ENCODE data around the gene CCNL2. TPM values are rescaled to one million over a fixed set of nuclear protein-coding genes. Genes with fewer than 3 reads are reported as not detected.

CCNL2 gene
- total and polyA plus RNA-seq, 3 experiments from 2014 or later: 29.0 to 124 (median 119) TPM

DNA sequence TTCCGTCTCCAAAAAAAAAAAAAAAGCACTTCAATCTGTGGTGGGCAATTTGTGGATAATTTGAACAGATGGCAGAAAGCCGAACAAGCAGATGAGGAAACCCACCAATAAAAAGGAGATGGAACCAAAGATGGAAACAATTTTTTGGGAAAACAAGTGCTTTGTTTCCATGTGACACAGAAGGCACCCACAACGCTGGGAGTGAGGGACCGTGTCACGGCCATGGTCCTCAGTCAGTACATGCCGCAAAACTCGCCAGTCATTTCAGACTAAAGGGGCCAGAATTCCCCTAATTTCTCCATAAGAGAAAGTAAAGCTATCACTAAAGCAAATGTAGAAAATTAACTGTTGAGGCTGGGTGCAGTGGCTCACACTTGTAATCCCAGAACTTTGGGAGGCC is 5.0 kb downstream of the CCNL2 start:
- POLR2A ChIA-PET: no interaction called here
- H3K27me3 Mint-ChIP-seq: peaks cover 0 to 1% of the 10 kb centered on the region in 2 donors
- no peaks in the 10 kb centered on the region for H3K9me3 Mint-ChIP-seq
- peaks cover 72% of the 10 kb centered on the region for H3K36me3 ChIP-seq (ENCODE audit: insufficient read depth, low read length)
- H3K27me3 ChIP-seq (ENCODE audit: insufficient read depth, low read length, poor library complexity, severe bottlenecking): no peaks in the 10 kb centered on the region
- no peaks in the 10 kb centered on the region for H3K9me3 ChIP-seq (ENCODE audit: low read length)
- no peak overlapping the region for H3K4me3 ChIP-seq (ENCODE audit: low read length)
- peaks cover 20 to 39% (median 34%) of the 10 kb centered on the region in 3 donors for H3K4me1 Mint-ChIP-seq
- H3K4me3 Mint-ChIP-seq: no peak overlapping the region
- no peak overlapping the region for H3K27ac Mint-ChIP-seq
- H3K27ac ChIP-seq (ENCODE audit: low read depth, low read length): no peak overlapping the region
- no peak for DNase-seq
- H3K4me1 ChIP-seq (ENCODE audit: insufficient read depth, low read length): peaks cover 16% of the 10 kb centered on the region
- H3K36me3 Mint-ChIP-seq: peaks cover 14 to 84% (median 18%) of the 10 kb centered on the region in 3 donors
- CTCF ChIA-PET: no interaction called here

DNA sequence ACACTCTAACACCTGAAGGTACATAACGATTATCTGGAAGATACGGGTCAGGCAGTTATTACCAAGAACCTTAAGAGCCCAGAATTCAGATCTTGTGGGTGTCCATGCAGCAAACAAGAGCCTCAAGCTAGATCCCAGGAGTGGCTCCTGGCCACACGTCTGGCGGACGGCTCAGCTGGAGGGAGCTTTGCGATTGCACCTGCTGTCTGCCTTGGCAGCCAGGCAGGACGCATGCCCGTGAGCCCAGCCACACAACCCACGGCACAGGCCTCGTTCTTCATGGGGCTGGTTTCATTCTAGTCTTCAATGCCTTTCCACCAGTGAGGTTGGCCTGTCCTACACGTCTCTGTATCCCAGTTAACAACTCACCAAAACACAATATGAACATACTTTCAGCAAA is 5.7 kb downstream of the CCNL2 start:
- no peaks in the 10 kb centered on the region for H3K27me3 ChIP-seq (ENCODE audit: insufficient read depth, low read length, poor library complexity, severe bottlenecking)
- peak overlapping the region in 1 of 7 donors; percentile 30 for H3K4me3 Mint-ChIP-seq
- peaks cover 79% of the 10 kb centered on the region for H3K36me3 ChIP-seq (ENCODE audit: insufficient read depth, low read length)
- H3K27ac Mint-ChIP-seq: peak overlapping the region in 3 of 8 donors; percentile 14 to 47 (median 41)
- no peaks in the 10 kb centered on the region for H3K9me3 ChIP-seq (ENCODE audit: low read length)
- H3K36me3 Mint-ChIP-seq: peaks cover 14 to 89% (median 18%) of the 10 kb centered on the region in 3 donors
- no peak for DNase-seq
- peaks cover 0 to 1% of the 10 kb centered on the region in 2 donors for H3K27me3 Mint-ChIP-seq
- H3K9me3 Mint-ChIP-seq: no peaks in the 10 kb centered on the region
- CTCF ChIA-PET: interaction anchor here (1.1 kb wide), 1 partner anchor 9 kb away, joined by 3 read pairs; no protein-coding TSS in a partner anchor
- H3K4me3 ChIP-seq (ENCODE audit: low read length): no peak overlapping the region
- H3K4me1 ChIP-seq (ENCODE audit: insufficient read depth, low read length): peaks cover 15% of the 10 kb centered on the region
- H3K27ac ChIP-seq (ENCODE audit: low read depth, low read length): no peak overlapping the region
- POLR2A ChIA-PET: no interaction called here
- H3K4me1 Mint-ChIP-seq: peaks cover 19 to 38% (median 34%) of the 10 kb centered on the region in 3 donors

DNA sequence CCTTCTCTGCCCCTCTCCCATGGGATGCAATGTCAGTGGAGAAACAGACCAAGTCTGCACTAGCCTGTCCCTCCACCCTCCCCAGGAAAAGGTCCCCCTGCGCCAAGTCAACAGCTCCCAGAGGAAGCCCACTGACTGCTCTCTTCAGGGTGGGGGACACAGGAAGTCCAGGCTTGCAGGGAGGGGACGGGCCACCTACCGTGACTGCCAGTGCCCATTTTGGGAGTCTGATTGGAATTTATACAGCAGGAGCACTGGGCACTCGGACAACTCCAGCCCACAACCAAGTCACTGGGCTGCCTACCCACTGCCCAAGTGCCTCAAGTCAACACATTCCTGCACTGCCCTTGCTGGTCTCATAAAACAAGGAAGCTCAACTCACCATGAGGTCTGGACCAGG is 6.1 kb downstream of the CCNL2 start:
- Histone ChIP-seq H3K4me1 (ENCODE audit: insufficient read depth, low read length) (peaks cover 10% of the 10 kb centered on the region), H3K36me3 (ENCODE audit: insufficient read depth, low read length) (peaks cover 79% of the 10 kb centered on the region), H3K27ac (ENCODE audit: low read depth, low read length) (no peak overlapping the region), H3K9me3 (ENCODE audit: low read length) (no peaks in the 10 kb centered on the region), H3K4me3 (ENCODE audit: low read length) (no peak overlapping the region), H3K27me3 (ENCODE audit: insufficient read depth, low read length, poor library complexity, severe bottlenecking) (no peaks in the 10 kb centered on the region)
- peak overlapping the region in 1 of 8 donors; percentile 14 for H3K27ac Mint-ChIP-seq
- POLR2A ChIA-PET: no interaction called here
- H3K4me3 Mint-ChIP-seq: peak overlapping the region in 1 of 7 donors; percentile 30
- CTCF ChIA-PET: interaction anchor here (1.1 kb wide), 1 partner anchor 9 kb away, joined by 3 read pairs; no protein-coding TSS in a partner anchor
- no peaks in the 10 kb centered on the region for H3K27me3 Mint-ChIP-seq
- no peaks in the 10 kb centered on the region for H3K9me3 Mint-ChIP-seq
- DNase-seq: no peak
- peaks cover 15 to 34% (median 29%) of the 10 kb centered on the region in 3 donors for H3K4me1 Mint-ChIP-seq
- H3K36me3 Mint-ChIP-seq: peaks cover 14 to 89% (median 18%) of the 10 kb centered on the region in 3 donors

DNA sequence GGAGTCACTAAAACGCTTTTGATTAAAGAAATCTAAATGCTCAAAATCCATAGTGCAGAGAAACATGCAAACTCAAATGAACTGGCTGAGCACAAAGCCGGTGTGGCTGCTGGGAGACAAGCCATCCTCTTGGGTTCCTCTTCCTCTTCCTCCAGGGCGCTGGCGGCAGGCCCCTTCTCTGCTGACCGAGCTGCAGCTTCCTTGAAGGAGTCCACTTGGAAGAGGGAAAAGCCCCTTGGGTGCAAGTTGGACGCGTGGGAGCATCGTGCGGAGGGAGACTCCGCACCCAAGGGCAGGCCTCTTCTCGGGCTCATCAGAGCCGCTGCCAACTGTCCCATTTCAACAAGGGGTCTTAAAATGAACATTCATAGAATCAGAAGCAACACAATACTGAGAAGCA is 7.9 kb downstream of the CCNL2 start:
- no peak overlapping the region for H3K4me3 Mint-ChIP-seq
- CTCF ChIA-PET: interaction anchor here (1.0 to 1.1 kb wide), 2 partner anchors 11 to 50 kb away, joined by 3 read pairs; no protein-coding TSS in a partner anchor
- POLR2A ChIA-PET: interaction anchor here (0.9 to 1.1 kb wide), 2 partner anchors 8 to 16 kb away, joined by 3 to 4 read pairs; partner anchors contain the start of genes CCNL2 and MRPL20

DNA sequence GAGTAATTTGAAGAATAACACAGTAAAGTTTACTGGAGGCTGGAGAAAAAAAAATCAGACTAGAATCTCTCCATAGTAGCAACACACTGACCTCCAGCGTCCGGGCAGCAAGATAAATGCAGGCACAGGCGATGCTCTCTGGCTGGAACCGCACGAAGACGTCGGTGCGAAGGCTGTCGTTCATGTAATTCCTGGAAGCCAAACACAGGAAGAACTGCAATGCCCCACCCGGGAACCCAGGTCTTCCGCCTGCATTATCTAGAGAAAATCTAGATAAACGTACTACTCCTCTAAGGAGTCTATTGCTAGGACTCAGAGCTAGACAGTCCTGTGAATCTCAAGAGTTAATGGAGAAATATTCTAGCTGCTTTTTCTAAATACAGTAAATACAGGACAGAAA is 8.5 kb downstream of the CCNL2 start:
- H3K9me3 Mint-ChIP-seq: no peaks in the 10 kb centered on the region
- H3K27ac ChIP-seq (ENCODE audit: low read depth, low read length): no peak overlapping the region
- POLR2A ChIA-PET: interaction anchor here (0.6 to 1.1 kb wide), 2 partner anchors 9 to 15 kb away, joined by 3 to 4 read pairs; partner anchors contain the start of gene CCNL2
- no peaks in the 10 kb centered on the region for H3K9me3 ChIP-seq (ENCODE audit: low read length)
- peaks cover 17 to 98% (median 18%) of the 10 kb centered on the region in 3 donors for H3K36me3 Mint-ChIP-seq
- no peaks in the 10 kb centered on the region for H3K27me3 ChIP-seq (ENCODE audit: insufficient read depth, low read length, poor library complexity, severe bottlenecking)
- CTCF ChIA-PET: interaction anchor here (1.0 to 1.1 kb wide), 2 partner anchors 12 to 51 kb away, joined by 3 read pairs; no protein-coding TSS in a partner anchor
- peaks cover 90% of the 10 kb centered on the region for H3K36me3 ChIP-seq (ENCODE audit: insufficient read depth, low read length)
- H3K4me1 Mint-ChIP-seq: peaks cover 9 to 23% (median 21%) of the 10 kb centered on the region in 3 donors
- no peak overlapping the region for H3K4me3 Mint-ChIP-seq
- no peak overlapping the region for H3K4me3 ChIP-seq (ENCODE audit: low read length)
- peak overlapping the region in 1 of 8 donors; percentile 87 for H3K27ac Mint-ChIP-seq
- H3K4me1 ChIP-seq (ENCODE audit: insufficient read depth, low read length): no peaks in the 10 kb centered on the region
- no peaks in the 10 kb centered on the region for H3K27me3 Mint-ChIP-seq
- DNase-seq: no peak

More for the DNA sequence above, 7.9 kb downstream of the CCNL2 start:
- H3K36me3 Mint-ChIP-seq: peaks cover 17 to 95% (median 18%) of the 10 kb centered on the region in 3 donors
- H3K9me3 Mint-ChIP-seq: no peaks in the 10 kb centered on the region
- peaks cover 10 to 25% (median 23%) of the 10 kb centered on the region in 3 donors for H3K4me1 Mint-ChIP-seq
- peak overlapping the region in 2 of 8 donors; percentile 29 to 32 for H3K27ac Mint-ChIP-seq
- H3K4me3 ChIP-seq (ENCODE audit: low read length): no peak overlapping the region
- peaks cover 85% of the 10 kb centered on the region for H3K36me3 ChIP-seq (ENCODE audit: insufficient read depth, low read length)
- no peak overlapping the region for H3K27ac ChIP-seq (ENCODE audit: low read depth, low read length)
- no peaks in the 10 kb centered on the region for H3K27me3 ChIP-seq (ENCODE audit: insufficient read depth, low read length, poor library complexity, severe bottlenecking)
- no peaks in the 10 kb centered on the region for H3K27me3 Mint-ChIP-seq
- no peak for DNase-seq
- no peaks in the 10 kb centered on the region for H3K4me1 ChIP-seq (ENCODE audit: insufficient read depth, low read length)
- H3K9me3 ChIP-seq (ENCODE audit: low read length): no peaks in the 10 kb centered on the region

DNA sequence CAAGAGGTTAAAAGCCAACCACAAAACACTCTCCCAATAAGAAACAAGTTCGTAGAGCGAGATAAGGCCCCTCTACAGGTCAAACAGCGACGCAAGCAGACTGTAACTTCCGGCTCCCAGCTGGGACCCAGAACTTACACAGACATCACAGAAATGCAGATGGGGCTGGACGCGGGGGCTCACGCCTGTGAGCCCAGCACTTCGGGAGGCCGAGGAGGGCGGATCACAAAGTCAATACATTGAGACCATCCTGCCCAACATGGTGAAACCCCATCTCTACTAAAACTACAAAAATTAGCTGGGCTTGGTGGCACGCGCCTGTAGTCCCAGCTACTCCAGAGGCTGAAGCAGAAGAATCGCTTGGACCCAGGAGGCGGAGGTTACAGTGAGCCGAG is 11.1 kb downstream of the CCNL2 start:
- H3K9me3 ChIP-seq (ENCODE audit: low read length): no peaks in the 10 kb centered on the region
- Mint-ChIP-seq H3K27me3 (no peaks in the 10 kb centered on the region), H3K36me3 (peaks cover 10 to 74% (median 13%) of the 10 kb centered on the region in 3 donors), H3K4me3 (no peak overlapping the region), H3K9me3 (no peaks in the 10 kb centered on the region), H3K27ac (peak overlapping the region in 1 of 8 donors; percentile 43), H3K4me1 (peaks cover 2 to 13% (median 7%) of the 10 kb centered on the region in 3 donors)
- DNase-seq: no peak
- H3K27me3 ChIP-seq (ENCODE audit: insufficient read depth, low read length, poor library complexity, severe bottlenecking): no peaks in the 10 kb centered on the region
- peaks cover 70% of the 10 kb centered on the region for H3K36me3 ChIP-seq (ENCODE audit: insufficient read depth, low read length)
- no peaks in the 10 kb centered on the region for H3K4me1 ChIP-seq (ENCODE audit: insufficient read depth, low read length)
- no peak overlapping the region for H3K4me3 ChIP-seq (ENCODE audit: low read length)
- POLR2A ChIA-PET: no interaction called here
- CTCF ChIA-PET: interaction anchor here (1.1 to 2.4 kb wide), 3 partner anchors 11 to 16 kb away, joined by 4 to 8 read pairs (median 4); partner anchors contain the start of genes AURKAIP1 and CCNL2
- H3K27ac ChIP-seq (ENCODE audit: low read depth, low read length): no peak overlapping the region

DNA sequence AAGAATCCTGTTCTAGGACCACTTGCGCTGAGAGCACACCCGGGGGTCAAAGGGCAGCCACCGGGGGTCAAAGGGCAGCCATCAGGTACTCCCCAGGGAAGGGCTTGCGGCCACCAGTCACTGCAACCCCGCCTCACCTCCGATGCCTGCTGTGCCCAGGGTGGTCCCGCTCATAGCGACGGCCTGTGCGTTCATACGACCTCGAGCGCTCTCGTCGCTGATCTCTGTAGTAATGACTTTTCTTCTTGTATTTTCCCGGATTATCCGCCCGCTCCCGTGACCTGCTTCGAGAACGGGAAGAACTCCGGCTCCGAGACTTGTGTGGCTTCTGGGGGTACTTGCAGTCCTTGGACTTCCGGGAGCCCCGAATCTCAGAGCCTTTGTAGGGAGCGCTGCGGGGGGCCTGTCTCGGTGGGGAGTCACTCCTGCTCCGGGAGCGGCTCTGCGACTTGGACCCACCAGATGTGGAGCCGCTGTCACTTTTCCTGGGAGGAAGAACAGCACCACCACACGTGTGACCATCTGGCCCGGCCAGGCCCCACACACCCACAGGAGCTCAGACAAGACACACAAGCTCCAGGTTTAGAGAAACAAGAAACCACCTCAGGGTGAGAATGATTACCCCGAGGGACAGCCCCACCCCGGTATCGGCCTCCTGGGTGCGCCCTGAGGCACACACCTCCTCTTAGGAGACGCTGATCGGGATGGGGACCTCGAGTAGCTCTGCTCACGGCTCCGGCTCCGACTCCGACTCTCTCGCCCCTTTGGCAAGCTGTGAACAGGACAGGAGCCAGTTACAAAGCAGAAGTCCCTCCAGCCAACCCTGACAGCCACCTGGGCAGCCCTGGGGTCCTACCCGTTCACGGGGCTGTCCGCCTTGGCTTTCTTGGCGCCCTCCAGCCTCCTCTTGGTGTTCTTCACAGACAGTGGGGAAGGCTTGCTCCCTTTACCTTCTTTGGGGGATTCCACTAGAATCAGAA is 11.7 kb downstream of the CCNL2 start:
- Histone ChIP-seq H3K36me3 (ENCODE audit: insufficient read depth, low read length) (peaks cover 63% of the 10 kb centered on the region), H3K4me1 (ENCODE audit: insufficient read depth, low read length) (no peaks in the 10 kb centered on the region), H3K27ac (ENCODE audit: low read depth, low read length) (no peak overlapping the region), H3K4me3 (ENCODE audit: low read length) (no peak overlapping the region), H3K9me3 (ENCODE audit: low read length) (no peaks in the 10 kb centered on the region), H3K27me3 (ENCODE audit: insufficient read depth, low read length, poor library complexity, severe bottlenecking) (no peaks in the 10 kb centered on the region)
- Mint-ChIP-seq H3K27ac (peak overlapping the region in 1 of 8 donors; percentile 43), H3K9me3 (no peaks in the 10 kb centered on the region), H3K4me1 (peaks cover 2 to 7% (median 4%) of the 10 kb centered on the region in 3 donors), H3K4me3 (no peak overlapping the region), H3K36me3 (peaks cover 10 to 67% (median 13%) of the 10 kb centered on the region in 3 donors), H3K27me3 (no peaks in the 10 kb centered on the region)
- CTCF ChIA-PET: interaction anchor here (1.1 to 1.7 kb wide), 2 partner anchors 12 kb away, joined by 4 read pairs; partner anchors contain the start of genes AURKAIP1 and CCNL2
- POLR2A ChIA-PET: no interaction called here
- no peak for DNase-seq
